ENCODE data around the gene ARFGAP2.
"Not testable (repeated sequence)": the region's sequence is repeated elsewhere in the genome, so short reads cannot be mapped to it uniquely, and the experiment has no call there.

ARFGAP2 gene

DNA sequence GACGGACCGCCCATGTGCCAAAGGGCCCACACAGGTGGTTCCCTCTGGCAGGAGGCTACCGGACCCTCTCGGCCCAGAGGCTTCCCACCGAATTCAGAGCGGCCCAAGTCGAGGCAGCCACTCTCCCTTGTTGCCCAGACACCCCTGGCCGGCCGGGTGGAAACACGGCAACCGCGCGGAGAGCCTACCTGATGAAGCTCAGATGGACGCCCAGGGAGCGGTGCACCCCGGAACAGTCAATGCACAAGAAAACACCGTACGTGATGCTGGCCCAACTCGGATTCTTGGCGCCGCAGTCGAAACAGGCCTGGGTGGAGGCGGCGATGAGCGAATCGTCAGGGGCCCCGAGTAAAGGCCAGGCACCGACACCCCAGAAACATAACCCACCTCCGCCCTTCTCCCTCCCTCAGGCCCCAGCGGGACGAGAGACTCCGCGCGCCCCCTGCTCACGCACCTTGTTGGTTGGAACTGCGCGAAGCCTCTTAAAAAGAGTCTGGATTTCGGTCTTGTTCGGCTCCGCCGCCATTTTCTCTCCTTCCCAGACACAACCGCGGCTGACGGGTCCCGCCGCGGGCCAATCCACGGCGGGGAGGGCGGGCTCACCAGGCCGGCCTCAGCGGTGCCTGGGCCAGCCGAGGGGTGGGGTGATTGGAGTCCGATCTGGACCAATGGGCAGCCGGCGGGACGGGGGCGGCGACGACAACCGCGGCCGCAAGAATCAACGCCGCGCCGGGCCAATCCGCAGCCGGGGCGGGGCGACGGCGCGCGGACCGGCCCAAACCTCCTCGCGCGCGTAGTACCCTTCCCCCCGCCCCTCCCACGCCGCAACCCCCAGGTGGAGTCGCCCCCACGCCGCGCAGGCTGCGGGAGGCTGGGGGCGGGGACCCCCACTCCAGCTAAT lies at the start of gene ARFGAP2:
Gene ARFGAP2, minus strand, starts transcription at position 552 of the 901 bp plus-strand sequence. Its CDS starts 26 bp downstream, at position 526.
- in situ Hi-C loops (cut with MboI; ENCODE audit: low pct_unique_long_range_greater_than_20kb, low sequenced_read_pairs): no loop called here
- peak; percentile 96 for DNase-seq

DNA sequence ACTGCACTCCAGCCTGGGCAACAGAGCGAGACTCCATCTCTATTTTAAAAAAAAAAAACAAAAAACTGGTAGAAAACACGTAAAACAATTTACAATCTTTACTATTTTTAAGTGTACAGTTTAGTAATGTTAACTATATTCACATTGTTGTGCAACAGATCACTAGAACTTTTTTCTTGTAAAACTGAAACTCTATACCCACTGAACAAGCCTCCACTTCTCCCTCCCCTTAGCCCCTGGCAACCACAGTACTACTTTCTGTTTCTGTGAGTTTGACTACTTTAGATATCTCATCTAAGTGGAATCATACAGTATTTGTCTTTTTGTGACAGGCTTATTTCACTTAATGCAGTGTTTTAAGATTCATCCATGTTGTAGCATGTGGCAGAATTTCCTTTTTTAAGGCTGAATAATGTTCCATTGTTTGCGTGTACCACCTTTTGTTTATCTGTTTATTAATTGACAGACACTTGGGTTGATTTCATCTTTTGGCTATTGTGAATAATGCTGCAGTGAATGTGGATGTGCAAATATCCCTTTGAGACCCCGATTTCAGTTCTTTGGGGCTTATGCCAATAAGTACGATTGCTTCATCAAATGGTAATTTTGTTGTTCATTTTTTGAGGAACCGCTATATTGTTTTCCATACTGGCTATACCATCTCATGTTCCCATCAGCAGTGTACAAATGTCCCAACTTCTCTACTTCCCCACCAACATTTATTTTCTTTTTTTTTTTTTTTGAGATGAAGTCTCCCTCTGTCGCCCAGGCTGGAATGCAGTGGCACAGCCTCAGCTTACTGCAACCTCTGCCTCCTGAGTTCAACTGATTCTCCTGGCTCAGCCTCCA lies 49.1 kb upstream of the ARFGAP2 start:
- no peak for DNase-seq
- in situ Hi-C loops (cut with MboI; ENCODE audit: low pct_unique_long_range_greater_than_20kb, low sequenced_read_pairs): no loop called here

DNA sequence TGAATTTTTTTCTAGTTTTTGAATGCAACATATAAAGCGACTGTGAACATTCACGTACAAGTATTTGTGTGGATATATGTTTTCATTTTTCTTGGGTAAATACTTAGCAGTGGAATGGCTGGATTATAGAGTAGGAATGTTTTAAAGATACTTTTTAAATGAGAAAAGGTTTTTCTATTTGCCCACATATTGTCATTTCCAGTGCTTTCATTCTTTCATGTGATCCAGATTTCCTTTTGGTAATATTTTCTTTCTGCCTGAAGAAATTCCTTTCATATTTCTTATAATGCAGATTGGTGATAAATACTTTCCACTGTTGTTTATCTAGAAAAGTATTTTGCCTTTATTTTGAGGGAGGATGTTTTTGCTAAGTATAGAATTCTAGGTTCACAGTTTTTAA lies 46.0 kb upstream of the ARFGAP2 start:
- in situ Hi-C loops (cut with MboI; ENCODE audit: low pct_unique_long_range_greater_than_20kb, low sequenced_read_pairs): no loop called here
- DNase-seq: no peak

DNA sequence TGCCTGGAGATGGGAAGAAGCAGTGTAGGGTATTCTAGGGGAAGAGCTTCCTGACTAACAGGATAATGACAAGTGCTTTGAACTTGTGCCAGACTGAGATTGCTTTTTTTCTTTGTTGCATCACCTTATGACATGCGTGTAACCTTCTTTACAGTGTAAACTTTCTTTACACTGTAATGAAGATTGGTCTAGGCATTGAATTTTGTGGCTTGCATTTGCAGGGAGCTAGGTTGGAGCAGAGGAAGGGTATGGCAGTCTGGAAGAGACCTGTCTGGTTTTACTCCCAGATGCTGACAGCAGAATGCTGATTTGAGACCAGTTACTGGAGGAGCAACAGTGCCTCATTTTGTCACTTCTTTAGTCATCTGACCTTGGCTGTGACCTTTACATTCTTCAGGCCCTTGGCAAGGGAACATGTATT lies 43.7 kb upstream of the ARFGAP2 start:
- in situ Hi-C loops (cut with MboI; ENCODE audit: low pct_unique_long_range_greater_than_20kb, low sequenced_read_pairs): no loop called here
- DNase-seq: no peak

DNA sequence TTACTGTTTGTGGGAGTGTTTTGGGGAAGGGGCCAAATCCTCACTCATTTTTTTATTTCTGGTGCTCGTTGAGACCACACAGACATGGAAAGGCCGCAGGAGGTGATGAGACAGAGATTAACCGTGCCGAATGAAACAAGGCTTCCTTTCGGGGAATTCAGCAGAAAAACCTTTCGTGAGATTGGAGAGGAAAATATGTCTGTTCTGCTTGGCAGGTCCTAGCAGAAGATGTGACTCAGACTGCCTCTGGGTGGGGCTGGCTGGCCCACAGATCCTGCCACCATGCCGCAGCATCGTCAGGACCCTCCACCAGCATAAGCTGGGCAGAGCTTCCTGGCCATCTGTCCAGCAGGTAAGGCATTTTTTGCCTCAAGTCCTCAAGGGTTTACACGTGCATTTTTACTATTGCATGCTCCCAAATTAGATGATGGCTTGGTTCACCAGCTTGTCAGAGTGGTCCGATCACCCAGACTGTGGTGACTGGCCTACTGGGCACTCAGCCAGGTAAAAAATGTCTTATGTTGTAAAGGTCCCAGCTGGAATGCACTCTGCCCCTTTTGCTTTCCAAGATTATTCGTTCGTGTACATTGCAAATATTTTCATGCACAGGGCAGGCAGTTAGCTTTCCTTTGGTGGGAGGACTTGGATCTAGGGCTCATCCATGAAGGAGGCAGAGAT lies 39.6 kb upstream of the ARFGAP2 start:
- peak; percentile 75 for DNase-seq
- in situ Hi-C loops (cut with MboI; ENCODE audit: low pct_unique_long_range_greater_than_20kb, low sequenced_read_pairs): no loop called here

DNA sequence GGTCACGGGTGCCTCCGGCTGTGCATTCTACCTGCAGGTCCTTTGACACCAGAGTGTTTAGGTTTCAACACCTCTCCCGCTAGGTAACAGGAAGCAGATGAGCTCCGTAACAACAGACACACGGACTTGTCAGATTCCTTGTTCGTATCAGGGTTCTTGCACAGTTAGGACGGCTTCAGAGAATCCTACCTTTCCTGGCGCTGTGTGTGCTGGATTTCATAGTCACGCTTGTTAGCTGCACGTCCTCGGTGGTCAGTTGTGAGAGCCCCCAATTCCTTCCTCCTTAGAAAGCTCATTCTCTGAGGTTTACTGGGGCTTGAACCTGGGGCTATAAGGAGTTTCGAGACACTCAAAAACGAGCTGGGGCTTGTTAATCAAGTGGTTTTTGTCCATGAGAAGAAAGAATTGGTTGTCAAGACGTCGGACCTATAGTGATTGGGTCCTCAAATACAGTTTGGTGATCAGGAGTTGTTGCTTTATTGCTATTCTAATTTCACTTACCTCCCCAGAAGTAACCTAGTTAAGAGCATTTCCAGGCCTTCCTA lies 38.8 kb upstream of the ARFGAP2 start:
- no peak for DNase-seq
- in situ Hi-C loops (cut with MboI; ENCODE audit: low pct_unique_long_range_greater_than_20kb, low sequenced_read_pairs): no loop called here

DNA sequence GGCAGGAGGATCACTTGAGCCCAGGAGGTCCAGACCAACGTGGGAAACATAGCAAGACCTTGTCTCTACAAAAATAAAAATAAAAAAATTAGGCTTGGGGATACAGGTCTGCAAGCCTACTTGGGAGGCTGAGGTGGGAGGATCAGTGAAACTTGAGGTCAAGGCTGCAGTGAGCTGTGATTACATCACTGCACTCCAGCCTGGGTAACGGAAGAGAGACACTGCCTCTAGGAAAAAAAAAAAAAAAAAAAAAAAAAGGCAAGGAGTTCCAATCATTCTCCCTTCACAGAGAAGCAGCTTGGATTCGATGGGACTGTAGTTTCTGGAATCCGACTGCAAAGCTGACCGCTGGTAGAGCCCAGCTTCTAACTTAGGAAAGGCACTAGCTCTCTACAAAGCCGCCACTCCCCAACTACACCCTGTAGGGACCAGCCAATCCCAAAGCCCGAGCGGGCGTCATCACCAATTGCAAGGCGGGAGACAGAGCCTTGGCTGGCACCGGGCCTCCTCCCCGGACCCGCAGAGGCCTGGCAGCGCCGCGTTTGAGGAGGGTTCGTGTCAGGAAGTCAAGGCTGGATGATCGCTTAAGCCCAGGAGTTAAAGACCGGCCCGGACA lies 37.4 kb upstream of the ARFGAP2 start:
- in situ Hi-C loops (cut with MboI; ENCODE audit: low pct_unique_long_range_greater_than_20kb, low sequenced_read_pairs): no loop called here

DNA sequence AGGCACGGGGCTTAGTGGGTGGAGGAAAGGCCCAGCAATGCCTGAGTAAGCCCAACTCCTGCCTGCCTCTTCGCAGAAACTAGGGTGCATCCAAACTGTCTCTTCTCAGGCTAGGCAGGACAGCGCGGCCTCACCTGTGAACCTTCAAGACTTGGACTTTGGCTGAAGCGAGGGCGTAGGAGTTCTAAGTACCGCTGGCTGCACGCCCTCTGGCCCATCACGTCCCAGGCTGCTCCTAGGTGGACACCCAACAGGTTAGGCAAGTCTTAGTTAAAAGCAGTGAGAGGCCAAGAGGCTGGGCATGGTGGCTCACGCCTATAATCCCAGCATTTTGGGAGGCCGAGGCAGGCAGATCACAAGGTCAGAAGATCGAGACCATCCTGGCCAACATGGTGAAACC lies 36.3 kb upstream of the ARFGAP2 start:
- in situ Hi-C loops (cut with MboI; ENCODE audit: low pct_unique_long_range_greater_than_20kb, low sequenced_read_pairs): no loop called here
- DNase-seq: no peak

More for the DNA sequence above, 37.4 kb upstream of the ARFGAP2 start:
- DNase-seq: peak; percentile 93

DNA sequence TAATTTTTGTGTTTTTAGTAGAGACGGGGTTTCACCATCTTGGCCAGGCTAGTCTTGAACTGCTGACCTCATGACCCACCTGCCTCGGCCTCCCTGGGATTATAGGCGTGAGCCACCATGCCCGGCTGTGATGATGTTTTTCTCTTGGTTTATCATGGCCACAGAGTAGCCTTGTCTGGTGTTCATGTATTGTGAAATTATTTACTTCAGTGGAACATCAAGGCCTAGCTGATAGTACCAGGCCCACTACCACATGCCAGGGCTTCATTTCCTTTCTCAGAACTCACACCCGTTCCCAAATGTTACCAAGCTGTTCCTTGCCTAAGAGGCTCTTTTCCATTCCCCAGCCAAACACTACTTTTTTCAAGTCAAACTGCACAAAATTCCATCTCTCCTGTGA lies 31.9 kb upstream of the ARFGAP2 start:
- no peak for DNase-seq
- in situ Hi-C loops (cut with MboI; ENCODE audit: low pct_unique_long_range_greater_than_20kb, low sequenced_read_pairs): no loop called here

DNA sequence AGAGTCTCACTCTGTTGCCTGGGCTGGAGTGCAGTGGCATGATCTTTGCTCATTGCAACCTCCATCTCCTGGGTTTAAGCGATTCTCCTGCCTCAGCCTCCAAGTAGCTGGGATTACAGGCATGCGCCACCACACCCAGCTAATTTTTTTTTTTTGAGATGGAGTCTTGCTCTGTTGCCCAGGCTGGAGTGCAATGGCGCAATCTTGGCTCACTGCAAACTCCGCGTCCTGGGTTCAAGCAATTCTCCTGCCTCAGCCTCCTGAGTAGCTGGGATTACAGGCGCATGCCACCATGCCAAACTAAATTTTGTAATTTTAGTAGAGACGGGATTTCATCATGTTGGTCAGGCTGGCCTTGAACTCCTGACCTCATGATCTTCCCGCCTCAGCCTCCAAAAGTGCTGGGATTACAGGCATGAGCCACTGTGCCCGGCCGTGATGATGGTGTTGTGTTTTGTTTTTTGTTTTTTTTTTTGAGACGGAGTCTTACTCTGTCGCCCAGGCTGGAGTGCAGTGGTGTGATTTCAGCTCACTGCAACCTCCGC lies 31.4 kb upstream of the ARFGAP2 start:
- in situ Hi-C loops (cut with MboI; ENCODE audit: low pct_unique_long_range_greater_than_20kb, low sequenced_read_pairs); DNase-seq: not testable (repeated sequence)

DNA sequence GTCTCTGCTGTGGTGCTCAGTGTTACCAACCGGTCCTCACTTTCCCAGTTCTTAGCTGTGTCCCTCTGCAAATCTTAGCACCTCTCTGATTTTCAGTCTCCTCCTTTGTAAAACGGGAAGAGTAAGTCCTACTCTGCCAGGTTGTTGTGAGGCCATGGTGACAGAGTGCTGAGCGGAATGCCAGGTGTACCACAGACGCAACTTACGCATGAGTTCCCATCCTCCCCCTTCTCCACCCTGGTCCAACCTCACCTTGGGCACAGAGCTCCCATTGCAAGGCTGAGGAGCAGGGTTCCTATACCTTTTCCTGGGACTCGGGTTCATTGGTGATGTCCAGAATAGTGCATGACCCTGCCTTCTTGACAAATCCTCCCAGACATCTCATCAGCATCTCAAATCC lies 30.8 kb upstream of the ARFGAP2 start:
- DNase-seq: no peak
- in situ Hi-C loops (cut with MboI; ENCODE audit: low pct_unique_long_range_greater_than_20kb, low sequenced_read_pairs): no loop called here

DNA sequence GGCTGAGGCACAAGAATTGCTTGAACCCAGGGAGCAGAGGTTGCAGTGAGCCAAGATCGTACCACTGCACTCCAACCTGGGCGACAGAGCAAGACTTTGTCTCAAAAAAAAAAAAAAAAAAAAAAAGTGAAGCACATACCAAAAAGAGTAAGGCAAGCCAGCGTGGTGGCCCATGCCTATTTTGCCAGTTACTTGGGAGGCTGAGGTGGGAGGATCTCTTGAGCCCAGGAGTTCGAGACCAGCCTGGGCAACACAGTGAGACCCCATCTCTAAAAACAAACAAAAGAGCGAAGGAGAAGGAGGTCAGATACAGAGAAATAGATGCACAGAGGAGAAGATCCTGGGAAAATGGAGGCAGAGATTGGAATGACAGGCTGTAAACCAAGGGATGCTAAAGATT lies 29.9 kb upstream of the ARFGAP2 start:
- in situ Hi-C loops (cut with MboI; ENCODE audit: low pct_unique_long_range_greater_than_20kb, low sequenced_read_pairs); DNase-seq: not testable (repeated sequence)

DNA sequence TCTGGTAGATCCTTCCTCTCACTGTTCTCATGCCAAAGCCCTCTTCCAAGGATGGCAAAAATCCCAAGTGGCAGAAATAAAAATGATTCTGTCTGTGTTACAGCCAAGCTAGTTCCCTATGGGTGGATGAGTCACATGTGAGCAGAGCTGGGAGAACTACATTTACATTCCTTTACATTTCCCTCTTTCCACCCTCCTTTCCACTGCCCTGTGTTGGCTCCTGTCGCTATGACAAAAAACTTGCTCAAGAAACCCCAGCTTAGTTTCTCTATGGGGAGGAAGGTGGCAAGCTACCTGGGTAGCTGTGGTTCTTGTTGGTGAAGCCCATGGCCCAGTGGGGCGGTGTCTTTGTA lies 27.9 kb upstream of the ARFGAP2 start:
- in situ Hi-C loops (cut with MboI; ENCODE audit: low pct_unique_long_range_greater_than_20kb, low sequenced_read_pairs): no loop called here
- DNase-seq: no peak

DNA sequence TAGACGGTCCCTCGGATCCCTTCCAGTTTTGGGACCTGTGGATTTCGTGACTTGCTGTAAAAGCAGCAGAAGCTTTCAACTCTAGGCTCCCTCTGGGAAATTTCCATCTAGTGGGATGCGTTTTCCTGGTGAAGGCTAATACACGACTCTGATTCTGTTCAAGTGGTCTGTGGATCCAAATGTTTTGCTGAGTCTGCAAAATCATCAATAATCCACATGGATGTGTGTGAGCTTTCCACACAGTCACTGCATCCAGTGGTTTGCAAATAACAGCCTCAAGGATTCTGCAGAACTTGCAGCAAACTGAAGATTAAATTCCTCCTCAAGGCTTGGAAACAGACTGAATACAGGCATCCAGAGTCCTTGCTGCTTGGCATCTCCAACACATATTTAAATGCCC lies 25.9 kb upstream of the ARFGAP2 start:
- no peak for DNase-seq
- in situ Hi-C loops (cut with MboI; ENCODE audit: low pct_unique_long_range_greater_than_20kb, low sequenced_read_pairs): no loop called here

DNA sequence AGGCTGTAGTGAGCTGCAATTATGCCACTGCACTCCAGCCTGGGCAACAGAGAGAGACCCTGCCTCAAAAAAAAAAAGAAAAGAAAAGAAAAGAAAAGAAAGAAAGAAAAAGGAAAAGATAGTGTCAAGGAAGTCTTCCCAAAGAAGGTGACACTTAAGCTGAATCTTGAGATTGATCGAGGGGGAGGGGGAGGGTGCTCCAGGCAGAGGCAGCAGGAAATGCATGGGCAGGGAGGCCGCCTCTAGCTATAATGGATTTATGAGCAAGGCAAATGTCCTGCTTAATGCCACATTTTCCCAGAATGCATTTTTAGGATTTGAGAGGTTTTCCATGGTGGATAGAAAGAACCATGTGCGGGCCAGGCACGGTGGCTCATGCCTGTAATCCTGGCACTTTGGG lies 24.3 kb upstream of the ARFGAP2 start:
- DNase-seq: no peak
- in situ Hi-C loops (cut with MboI; ENCODE audit: low pct_unique_long_range_greater_than_20kb, low sequenced_read_pairs): no loop called here

DNA sequence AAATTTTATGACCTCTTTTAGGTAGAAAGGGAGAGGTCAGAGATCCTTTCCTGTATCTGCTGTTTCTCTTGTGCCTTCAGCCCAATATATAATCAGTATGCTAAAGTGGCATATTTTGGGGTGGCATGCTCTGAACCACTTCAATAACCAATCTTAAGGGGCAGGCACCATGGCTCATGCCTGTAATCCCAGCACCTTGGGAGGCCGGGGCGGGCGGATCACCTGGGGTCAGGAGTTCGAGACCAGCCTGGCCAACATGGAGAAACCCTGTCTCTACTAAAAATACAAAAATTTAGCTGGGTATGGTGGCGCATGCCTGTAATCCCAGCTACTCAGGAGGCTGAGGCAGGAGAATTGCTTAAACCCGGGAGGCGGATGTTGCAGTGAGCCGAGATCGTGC lies 21.5 kb upstream of the ARFGAP2 start:
- in situ Hi-C loops (cut with MboI; ENCODE audit: low pct_unique_long_range_greater_than_20kb, low sequenced_read_pairs): not testable (repeated sequence)

DNA sequence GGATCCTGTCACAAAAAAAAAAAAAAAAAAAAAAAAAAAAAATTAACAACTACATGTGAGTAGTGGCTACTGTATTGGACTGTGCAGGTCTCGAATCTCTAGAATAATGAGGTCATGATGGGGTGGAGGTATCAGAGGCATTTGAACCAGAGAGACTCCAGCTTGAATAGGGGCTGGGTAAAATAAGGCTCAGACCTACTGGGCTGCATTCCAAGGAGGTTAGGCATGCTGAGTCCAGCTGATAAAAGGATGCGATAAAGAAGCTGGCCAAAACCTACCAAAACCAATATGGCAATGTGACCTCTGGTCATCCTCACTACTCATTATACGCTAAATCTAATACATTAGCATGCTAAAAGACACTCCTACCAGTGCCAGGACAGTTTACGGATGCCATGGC lies 15.4 kb upstream of the ARFGAP2 start:
- in situ Hi-C loops (cut with MboI; ENCODE audit: low pct_unique_long_range_greater_than_20kb, low sequenced_read_pairs): no loop called here
- no peak for DNase-seq

More for the DNA sequence above, 21.5 kb upstream of the ARFGAP2 start:
- DNase-seq: not testable (repeated sequence)

DNA sequence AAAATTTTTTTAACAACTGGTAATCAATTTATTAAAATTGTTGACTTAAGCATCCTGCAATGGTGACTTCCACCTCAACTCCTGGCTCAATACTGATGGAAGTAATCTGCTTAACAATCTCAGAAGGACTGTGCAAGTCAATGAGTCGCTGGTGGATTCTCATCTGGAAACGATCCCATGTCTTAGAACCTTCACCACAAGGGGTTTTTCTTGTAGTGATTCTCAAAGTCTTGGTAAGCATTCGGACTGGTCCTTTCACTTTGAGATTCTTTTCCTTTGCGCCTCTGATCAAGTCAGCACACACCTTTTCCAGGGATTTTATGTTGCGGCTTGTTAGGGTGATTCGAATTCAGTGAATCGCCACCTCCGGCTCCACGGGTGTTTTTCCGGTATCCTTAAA lies 14.5 kb upstream of the ARFGAP2 start:
- in situ Hi-C loops (cut with MboI; ENCODE audit: low pct_unique_long_range_greater_than_20kb, low sequenced_read_pairs); DNase-seq: not testable (repeated sequence)
